ENCODE data around the gene PSMA7.

The PSMA7 gene

DNA sequence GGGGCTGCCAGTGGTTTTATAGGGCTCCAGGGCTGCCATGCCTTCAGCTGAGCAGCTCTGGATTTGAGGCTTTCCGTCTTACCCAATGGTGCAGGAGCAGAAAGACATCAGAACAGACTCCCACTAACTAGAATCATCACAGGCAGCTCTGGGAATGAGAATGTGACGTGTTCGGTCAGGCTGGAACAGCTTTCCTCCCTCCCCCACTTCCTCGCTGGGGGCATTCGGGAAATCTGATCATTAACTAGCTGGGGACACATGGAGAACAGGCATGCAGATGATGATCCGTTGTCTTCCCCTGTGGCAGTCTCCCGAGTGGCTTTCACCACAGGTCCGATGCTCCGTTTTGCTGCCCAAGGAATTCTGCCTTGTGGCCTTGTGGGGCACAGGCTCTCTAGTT is 34.1 kb upstream of the PSMA7 start:
- Mint-ChIP-seq H3K4me1 (peaks cover 5% of the 10 kb centered on the region), H3K36me3 (peaks cover 3% of the 10 kb centered on the region), H3K27me3 (no peaks in the 10 kb centered on the region), H3K27ac (no peak overlapping the region), H3K9me3 (no peaks in the 10 kb centered on the region), H3K4me3 (no peak overlapping the region)
- no peak for ATAC-seq (ENCODE audit: low read depth)
- DNase-seq (ENCODE audit: low spot score in 2 of 2), result no peak

DNA sequence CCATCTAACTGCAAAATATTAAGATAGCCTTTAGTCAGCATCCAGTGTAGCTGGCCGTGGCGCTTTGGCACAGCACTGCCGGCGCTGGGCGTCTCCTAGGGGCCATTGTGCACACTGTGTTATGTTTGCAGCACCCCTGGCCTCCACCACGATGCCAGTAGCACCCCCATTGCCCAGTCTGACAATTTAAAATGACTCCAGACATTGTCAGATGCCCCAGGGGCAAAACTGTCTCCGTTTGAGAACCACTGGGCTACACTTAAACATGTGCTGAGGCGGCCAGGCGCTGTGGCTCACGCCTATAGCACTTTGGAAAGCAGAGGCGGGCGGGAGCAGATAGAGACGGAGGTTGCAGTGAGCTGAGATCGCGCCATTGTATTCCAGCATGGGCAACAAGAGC is 33.7 kb upstream of the PSMA7 start:
- no peaks in the 10 kb centered on the region for H3K27me3 Mint-ChIP-seq
- peaks cover 2% of the 10 kb centered on the region for H3K4me1 Mint-ChIP-seq
- ATAC-seq (ENCODE audit: low read depth), result no peak
- H3K36me3 Mint-ChIP-seq, result peaks cover 3% of the 10 kb centered on the region
- no peak overlapping the region for H3K4me3 Mint-ChIP-seq
- H3K9me3 Mint-ChIP-seq, result no peaks in the 10 kb centered on the region
- H3K27ac Mint-ChIP-seq, result no peak overlapping the region
- no peak for DNase-seq (ENCODE audit: low spot score in 2 of 2)

DNA sequence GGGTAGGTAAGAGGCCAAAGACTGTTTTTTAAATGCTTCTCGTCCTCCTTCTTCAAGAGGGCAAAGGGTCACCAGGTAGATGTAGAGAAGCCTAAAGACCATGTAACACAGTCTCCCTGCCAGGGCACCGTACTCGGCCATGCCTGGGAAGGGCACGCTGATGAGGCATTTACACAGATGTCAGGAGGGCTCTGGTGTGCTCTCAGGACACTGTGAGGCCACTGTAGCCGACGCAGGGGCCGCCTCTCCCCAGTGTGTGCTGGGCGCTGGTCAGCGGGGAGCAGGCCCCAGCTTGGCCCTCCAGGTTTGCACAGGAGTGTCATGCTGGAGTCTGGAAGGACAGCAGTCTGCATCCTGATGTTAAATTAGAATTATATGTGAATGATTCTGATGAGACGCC is 32.5 kb upstream of the PSMA7 start:
- no peaks in the 10 kb centered on the region for H3K27me3 Mint-ChIP-seq
- no peaks in the 10 kb centered on the region for H3K9me3 Mint-ChIP-seq
- H3K4me1 Mint-ChIP-seq, result no peaks in the 10 kb centered on the region
- H3K36me3 Mint-ChIP-seq, result peaks cover 3% of the 10 kb centered on the region
- no peak for DNase-seq (ENCODE audit: low spot score in 2 of 2)
- no peak for ATAC-seq (ENCODE audit: low read depth)
- H3K27ac Mint-ChIP-seq, result no peak overlapping the region
- H3K4me3 Mint-ChIP-seq, result no peak overlapping the region

DNA sequence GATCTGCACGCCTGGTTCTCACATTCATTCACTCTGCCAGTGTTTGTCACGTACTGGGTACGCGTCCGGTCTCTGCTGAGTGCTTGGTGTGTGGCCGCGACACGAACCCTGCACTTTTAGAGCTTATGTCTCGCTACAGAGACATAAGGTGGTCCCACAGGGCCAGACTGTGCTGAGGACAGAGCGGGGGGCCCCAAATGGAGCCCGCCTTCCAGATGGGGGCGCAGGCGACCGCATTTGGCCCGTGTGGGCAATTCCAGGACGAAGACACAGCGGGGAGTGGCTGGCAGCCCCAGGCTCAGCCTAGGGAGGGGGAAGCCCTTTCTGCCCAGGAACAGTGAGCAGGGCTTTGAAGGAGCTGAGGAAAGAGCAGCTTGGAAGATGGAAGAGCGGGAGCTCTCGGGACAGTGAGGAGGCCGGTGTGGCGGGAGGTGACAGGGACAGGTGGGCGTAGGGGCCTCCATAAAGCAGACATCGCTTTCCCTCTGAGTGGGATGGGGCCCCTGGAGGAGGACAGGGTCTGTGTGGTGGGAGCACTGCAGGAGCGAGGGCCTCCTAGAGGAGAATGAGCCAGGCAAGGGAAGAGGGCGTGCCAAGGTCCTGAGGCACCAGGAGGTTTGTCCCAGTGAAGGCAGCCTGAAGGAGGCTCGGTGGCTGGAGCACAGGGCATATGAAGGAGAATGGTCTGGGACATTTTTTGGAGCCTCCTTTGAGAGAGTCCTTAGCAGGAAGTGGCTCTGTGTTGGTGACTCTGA is 31.9 kb upstream of the PSMA7 start:
- DNase-seq (ENCODE audit: low spot score in 2 of 2), result no peak
- H3K36me3 Mint-ChIP-seq, result peaks cover 3% of the 10 kb centered on the region
- H3K27me3 Mint-ChIP-seq, result no peaks in the 10 kb centered on the region
- no peaks in the 10 kb centered on the region for H3K9me3 Mint-ChIP-seq
- H3K4me1 Mint-ChIP-seq, result no peaks in the 10 kb centered on the region
- H3K27ac Mint-ChIP-seq, result no peak overlapping the region
- H3K4me3 Mint-ChIP-seq, result no peak overlapping the region
- ATAC-seq (ENCODE audit: low read depth), result no peak

DNA sequence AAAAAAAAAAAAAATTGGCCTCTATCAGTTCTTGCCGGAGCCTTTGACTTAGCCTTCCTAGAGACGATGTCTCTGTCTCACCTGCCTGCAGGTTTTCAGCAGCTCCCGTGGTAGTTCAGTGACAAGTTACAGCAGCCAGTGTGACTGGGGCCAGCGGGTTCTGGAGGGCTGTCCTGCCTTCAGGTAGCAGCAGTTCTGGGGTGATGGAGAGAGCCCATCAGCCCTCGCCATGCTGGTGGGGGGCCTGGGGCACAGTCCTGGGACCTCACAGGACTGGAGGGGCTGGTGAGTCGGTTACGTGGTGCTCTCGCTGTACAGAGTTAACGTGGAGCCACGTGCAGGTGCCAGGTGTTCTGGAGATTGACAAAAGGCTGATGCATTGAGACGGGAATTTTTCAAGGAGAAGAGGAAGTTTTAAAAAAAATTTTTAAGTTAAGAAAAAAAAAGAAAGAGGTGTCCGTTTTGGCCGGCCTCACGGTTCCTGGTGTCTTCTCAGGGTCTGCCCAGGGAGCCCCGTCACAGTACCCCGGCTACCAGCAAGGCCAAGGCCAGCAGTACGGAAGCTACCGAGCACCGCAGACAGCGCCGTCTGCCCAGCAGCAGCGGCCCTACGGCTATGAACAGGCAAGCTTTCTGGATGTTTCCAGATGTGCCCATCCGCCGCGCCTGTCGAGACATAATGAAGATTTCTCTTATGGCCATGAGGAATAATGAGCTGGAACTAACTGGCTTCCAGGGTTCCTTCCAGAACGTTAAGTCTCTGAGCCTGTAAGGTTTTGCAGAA is 31.0 kb upstream of the PSMA7 start:
- Mint-ChIP-seq H3K36me3 (peaks cover 3% of the 10 kb centered on the region), H3K27ac (no peak overlapping the region), H3K4me3 (no peak overlapping the region), H3K4me1 (no peaks in the 10 kb centered on the region), H3K9me3 (no peaks in the 10 kb centered on the region), H3K27me3 (no peaks in the 10 kb centered on the region)
- DNase-seq (ENCODE audit: low spot score in 2 of 2), result no peak
- no peak for ATAC-seq (ENCODE audit: low read depth)

DNA sequence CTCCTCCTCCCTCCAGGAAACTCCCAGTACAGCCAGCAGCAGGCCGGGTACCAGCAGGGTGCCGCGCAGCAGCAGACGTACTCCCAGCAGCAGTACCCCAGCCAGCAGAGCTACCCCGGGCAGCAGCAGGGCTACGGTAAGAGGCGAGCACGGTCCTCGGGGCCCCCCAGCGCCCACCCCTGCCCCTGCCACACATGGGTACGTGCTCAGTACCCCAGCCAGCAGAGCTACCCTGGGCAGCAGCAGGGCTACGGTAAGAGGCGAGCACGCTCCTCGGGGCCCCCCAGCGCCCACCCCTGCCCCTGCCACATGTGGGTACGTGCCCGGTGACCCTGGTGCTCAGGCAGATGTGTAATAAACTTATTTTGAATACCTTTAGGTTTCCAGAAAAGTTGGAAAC is 29.5 kb upstream of the PSMA7 start:
- Mint-ChIP-seq H3K27me3 (no peaks in the 10 kb centered on the region), H3K4me1 (no peaks in the 10 kb centered on the region), H3K36me3 (peaks cover 6% of the 10 kb centered on the region), H3K27ac (no peak overlapping the region), H3K9me3 (no peaks in the 10 kb centered on the region), H3K4me3 (no peak overlapping the region)
- DNase-seq (ENCODE audit: low spot score in 2 of 2), result no peak
- no peak for ATAC-seq (ENCODE audit: low read depth)

DNA sequence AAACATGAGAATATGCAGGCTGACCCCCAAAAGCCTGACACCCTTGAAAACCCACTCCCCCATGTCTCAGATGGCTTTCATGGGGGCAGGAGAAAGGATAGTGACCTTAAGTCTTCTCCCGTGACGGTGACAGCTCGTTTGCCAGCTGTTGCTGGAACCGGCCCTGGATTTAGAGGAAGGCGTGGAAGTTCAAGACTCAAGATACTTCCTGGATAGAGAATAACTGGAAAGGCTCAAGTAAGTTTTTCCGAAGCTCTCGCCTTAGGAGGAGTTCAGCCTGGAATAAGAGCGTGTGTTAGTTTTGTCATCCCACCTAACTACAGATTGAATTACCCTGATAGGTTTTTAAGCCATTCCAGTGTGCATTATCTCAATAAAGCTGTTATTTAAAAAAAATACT is 28.1 kb upstream of the PSMA7 start:
- ATAC-seq (ENCODE audit: low read depth) (no peak), DNase-seq (ENCODE audit: low spot score in 2 of 2) (no peak)
- H3K36me3 Mint-ChIP-seq, result peaks cover 8% of the 10 kb centered on the region
- H3K4me1 Mint-ChIP-seq, result no peaks in the 10 kb centered on the region
- H3K27ac Mint-ChIP-seq, result no peak overlapping the region
- no peak overlapping the region for H3K4me3 Mint-ChIP-seq
- H3K9me3 Mint-ChIP-seq, result no peaks in the 10 kb centered on the region
- no peaks in the 10 kb centered on the region for H3K27me3 Mint-ChIP-seq

DNA sequence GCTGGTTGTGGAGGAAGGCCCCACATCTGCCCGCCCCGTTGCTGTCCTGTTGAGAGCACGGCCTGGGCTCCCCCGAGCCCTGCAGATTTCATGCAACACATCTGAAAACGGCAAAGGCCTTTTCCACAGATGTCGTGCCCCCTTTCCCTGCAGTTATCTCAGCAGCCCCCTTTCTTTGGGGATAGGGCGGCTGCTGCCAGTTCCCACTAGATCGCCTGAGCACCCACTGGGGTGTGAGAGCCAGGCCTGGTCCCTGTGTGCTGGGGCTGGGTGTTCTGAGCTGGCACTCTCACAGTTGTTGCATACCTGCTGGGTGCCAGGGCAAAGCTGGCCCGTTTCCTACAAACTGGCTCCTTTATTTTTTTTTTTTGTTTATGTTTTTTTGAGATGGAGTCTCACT is 27.3 kb upstream of the PSMA7 start:
- no peak overlapping the region for H3K4me3 Mint-ChIP-seq
- DNase-seq (ENCODE audit: low spot score in 2 of 2), result no peak
- no peak overlapping the region for H3K27ac Mint-ChIP-seq
- H3K9me3 Mint-ChIP-seq, result no peaks in the 10 kb centered on the region
- H3K27me3 Mint-ChIP-seq, result no peaks in the 10 kb centered on the region
- peaks cover 9% of the 10 kb centered on the region for H3K36me3 Mint-ChIP-seq
- no peaks in the 10 kb centered on the region for H3K4me1 Mint-ChIP-seq
- no peak for ATAC-seq (ENCODE audit: low read depth)

DNA sequence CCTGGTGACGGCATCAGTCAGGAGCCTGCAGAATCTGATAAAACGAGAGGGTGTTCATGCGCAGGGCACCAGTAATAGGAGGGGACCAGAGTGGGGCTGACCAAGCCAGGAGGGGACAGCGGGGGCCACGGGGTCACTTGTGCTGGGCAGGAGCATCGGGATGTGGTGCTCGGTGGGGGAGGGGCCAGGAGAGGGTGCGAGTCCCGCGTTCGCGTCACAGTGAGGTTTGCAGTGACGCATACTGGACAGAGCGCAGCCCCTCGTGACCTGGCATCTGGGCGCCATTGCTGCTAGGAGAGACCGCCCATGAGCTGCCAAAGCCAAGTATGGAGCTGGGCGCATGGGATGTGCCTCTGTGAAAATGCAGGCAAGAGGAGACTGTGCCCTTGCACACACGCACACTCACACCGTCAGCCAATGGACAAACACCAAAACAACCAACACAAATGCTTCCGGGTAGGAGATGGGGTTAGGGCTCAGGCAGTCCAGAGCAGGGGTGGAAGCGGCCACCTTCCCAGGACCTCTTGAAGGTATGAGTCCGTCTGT is 25.8 kb upstream of the PSMA7 start:
- Mint-ChIP-seq H3K9me3 (no peaks in the 10 kb centered on the region), H3K27ac (no peak overlapping the region), H3K4me3 (no peak overlapping the region), H3K36me3 (peaks cover 12% of the 10 kb centered on the region), H3K27me3 (no peaks in the 10 kb centered on the region), H3K4me1 (no peaks in the 10 kb centered on the region)
- DNase-seq (ENCODE audit: low spot score in 2 of 2), result no peak
- ATAC-seq (ENCODE audit: low read depth), result no peak

DNA sequence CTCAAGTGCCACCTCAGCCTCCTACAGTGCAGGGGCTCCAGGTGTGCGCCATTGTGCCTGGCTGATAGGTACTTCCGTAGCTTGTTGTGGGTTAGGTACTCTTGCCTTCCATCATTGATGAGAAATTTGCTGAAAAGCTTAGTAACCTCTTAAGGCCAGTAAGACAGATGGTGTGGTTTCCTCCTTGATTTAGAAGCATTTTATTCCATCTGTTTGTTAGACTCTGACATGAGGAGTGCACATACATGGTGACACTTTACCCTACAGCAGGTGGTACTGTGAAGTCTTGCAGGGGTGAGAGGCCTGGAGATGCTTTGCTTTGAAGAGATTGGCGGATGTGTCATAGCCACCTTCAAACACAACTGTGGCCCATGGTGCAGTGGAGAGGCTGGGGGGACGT is 24.9 kb upstream of the PSMA7 start:
- peaks cover 15% of the 10 kb centered on the region for H3K36me3 Mint-ChIP-seq
- no peaks in the 10 kb centered on the region for H3K4me1 Mint-ChIP-seq
- no peak overlapping the region for H3K4me3 Mint-ChIP-seq
- no peaks in the 10 kb centered on the region for H3K9me3 Mint-ChIP-seq
- H3K27me3 Mint-ChIP-seq, result no peaks in the 10 kb centered on the region
- H3K27ac Mint-ChIP-seq, result no peak overlapping the region
- no peak for ATAC-seq (ENCODE audit: low read depth)
- no peak for DNase-seq (ENCODE audit: low spot score in 2 of 2)

DNA sequence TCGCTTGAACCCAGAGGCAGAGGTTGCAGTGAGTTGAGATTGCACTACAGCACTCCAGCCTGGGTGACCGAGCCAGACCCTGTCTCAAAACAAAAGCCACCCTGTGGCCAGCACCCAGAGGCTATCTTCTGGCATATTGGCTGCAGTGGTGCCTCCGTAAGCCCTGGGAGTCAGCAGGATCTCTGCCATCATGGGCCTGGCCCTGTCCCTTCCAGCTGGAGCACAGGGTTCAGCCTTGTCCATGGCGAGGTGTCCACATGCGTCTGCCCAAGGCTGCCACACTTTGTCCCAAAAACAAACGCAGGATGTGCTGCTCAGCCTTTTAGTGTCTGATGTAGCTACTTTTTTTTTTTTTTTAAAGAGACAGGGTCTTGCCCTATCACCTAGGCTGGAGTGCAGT is 24.3 kb upstream of the PSMA7 start:
- Mint-ChIP-seq H3K27ac (no peak overlapping the region), H3K36me3 (peaks cover 15% of the 10 kb centered on the region), H3K4me1 (no peaks in the 10 kb centered on the region), H3K4me3 (no peak overlapping the region), H3K27me3 (no peaks in the 10 kb centered on the region), H3K9me3 (no peaks in the 10 kb centered on the region)
- DNase-seq (ENCODE audit: low spot score in 2 of 2) (no peak), ATAC-seq (ENCODE audit: low read depth) (no peak)

DNA sequence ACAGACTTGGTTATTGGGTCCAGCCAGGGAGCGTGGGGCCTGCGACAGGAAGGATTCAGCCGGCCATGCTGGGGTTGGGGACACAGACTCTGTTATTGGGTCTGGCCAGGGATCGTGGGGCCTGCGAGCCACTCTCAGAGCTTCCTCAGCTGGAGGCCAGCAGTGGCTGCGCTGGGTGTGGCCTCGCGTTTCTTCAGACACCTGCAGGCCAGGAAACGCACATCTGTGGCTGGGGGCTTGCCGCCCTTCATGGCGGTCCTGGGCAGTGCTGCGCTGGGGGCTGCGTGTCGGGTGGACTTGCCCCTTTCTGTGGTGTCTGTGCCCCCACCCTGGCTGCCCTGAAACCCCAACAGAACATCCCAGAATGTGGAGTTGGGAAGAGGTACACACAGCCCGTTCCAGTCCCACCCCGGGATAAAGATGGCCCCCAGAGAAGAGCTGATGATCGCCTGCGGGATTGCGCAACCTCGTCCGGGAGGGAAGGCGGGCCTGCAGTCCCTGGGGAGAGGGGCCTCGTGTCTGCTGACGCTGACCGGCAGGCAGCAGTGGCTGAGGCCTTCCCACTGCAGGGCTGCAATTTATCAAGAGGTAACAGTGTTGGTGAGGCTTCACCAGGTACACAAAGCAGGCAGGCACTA is 22.7 kb upstream of the PSMA7 start:
- H3K36me3 Mint-ChIP-seq, result peaks cover 15% of the 10 kb centered on the region
- no peak overlapping the region for H3K27ac Mint-ChIP-seq
- no peak overlapping the region for H3K4me3 Mint-ChIP-seq
- H3K27me3 Mint-ChIP-seq, result no peaks in the 10 kb centered on the region
- DNase-seq (ENCODE audit: low spot score in 2 of 2) (no peak), ATAC-seq (ENCODE audit: low read depth) (no peak)
- H3K4me1 Mint-ChIP-seq, result no peaks in the 10 kb centered on the region
- H3K9me3 Mint-ChIP-seq, result no peaks in the 10 kb centered on the region

DNA sequence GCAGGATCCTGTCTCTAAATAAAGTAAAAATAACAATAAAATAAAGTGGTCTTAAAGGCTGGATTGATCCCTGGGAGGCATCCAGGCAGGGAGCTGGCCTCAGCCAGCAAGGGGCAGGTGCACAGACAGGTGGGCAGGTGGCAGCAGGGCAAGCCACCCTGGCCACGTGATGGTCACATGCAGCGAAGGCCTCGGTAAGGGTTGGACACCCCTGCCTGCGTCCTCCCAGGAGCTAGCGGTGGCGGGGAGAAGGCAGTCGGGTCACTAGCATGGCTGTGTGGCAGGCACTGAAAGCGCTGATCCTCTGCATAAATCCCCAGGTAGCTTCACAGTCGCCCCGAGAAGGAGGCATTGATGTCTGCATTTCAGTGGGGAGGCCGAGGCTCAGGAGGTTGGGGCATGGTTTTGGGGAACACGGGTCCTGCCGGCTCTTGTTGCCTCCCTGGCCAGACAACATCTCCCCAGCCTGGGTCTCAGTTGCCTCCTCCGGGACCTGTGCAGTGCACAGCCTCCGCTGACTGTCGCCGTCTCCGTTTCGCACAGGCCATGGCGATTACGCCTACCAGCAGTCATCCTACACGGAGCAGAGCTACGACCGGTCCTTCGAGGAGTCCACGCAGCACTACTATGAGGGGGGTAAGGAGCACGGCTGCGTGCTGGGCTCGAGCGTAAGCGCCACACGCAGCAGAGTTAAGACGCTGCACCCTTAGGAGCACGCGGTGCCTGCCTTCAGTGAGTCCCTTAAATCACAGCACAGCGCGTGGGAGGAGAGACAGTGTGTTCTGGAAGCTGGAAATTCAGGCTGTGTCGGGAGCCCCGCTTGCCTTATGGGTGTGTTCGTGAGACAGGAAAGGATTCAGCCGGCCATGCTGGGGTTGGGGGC is 21.9 kb upstream of the PSMA7 start:
- Mint-ChIP-seq H3K4me1 (no peaks in the 10 kb centered on the region), H3K36me3 (peaks cover 15% of the 10 kb centered on the region), H3K9me3 (no peaks in the 10 kb centered on the region), H3K27ac (no peak overlapping the region), H3K4me3 (no peak overlapping the region), H3K27me3 (no peaks in the 10 kb centered on the region)
- no peak for DNase-seq (ENCODE audit: low spot score in 2 of 2)
- ATAC-seq (ENCODE audit: low read depth), result no peak

Measured in memory B cell (primary cell).